ENCODE data around the gene DNAJC1. TPM values are rescaled to one million over a fixed set of nuclear protein-coding genes. Genes with fewer than 3 reads are reported as not detected.

DNAJC1 gene
- total RNA-seq, 1 experiment from 2014 or later = 19.1 TPM

DNA sequence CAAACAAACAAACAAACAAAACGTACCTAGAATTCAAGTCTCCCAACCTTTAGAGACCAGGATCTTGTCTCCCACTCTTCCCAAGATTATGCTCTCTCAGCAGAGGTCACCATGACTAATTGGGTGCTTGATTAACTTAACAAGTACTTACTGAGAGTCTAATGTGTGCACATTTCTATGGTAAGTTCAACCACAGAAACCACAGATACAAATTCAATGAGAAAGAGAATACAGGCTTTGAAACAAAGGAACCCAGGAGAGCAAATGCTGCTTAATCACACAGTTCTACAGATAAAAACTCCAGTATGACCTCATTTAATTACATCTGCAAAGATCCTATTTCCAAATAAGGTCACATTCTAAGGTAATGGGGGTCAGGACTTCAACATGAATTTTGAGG is 142.8 kb downstream of the DNAJC1 start:
- no peaks in the 10 kb centered on the region for H3K79me2 ChIP-seq (ENCODE audit: low read depth)
- TF ChIP-seq, protein P1, sequence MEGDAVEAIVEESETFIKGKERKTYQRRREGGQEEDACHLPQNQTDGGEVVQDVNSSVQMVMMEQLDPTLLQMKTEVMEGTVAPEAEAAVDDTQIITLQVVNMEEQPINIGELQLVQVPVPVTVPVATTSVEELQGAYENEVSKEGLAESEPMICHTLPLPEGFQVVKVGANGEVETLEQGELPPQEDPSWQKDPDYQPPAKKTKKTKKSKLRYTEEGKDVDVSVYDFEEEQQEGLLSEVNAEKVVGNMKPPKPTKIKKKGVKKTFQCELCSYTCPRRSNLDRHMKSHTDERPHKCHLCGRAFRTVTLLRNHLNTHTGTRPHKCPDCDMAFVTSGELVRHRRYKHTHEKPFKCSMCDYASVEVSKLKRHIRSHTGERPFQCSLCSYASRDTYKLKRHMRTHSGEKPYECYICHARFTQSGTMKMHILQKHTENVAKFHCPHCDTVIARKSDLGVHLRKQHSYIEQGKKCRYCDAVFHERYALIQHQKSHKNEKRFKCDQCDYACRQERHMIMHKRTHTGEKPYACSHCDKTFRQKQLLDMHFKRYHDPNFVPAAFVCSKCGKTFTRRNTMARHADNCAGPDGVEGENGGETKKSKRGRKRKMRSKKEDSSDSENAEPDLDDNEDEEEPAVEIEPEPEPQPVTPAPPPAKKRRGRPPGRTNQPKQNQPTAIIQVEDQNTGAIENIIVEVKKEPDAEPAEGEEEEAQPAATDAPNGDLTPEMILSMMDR (conservative IDR thresholded peaks at IDR 0.05) = no peak
- no peak for TF ChIP-seq EZH2 (IDR thresholded peaks at IDR 0.05; ENCODE audit: low read depth)
- H4K20me1 ChIP-seq (ENCODE audit: insufficient read depth) = no peaks in the 10 kb centered on the region
- no peaks in the 10 kb centered on the region for H3K27me3 ChIP-seq (ENCODE audit: insufficient read depth, low read depth)
- POLR2A ChIA-PET (ENCODE audit: unreplicated experiment) = no interaction called here
- BruUV-seq (replicated peaks) = no TSS peak
- intact Hi-C loops (cut with micrococcal nuclease; ENCODE audit: unreplicated experiment) = no loop called here
- CTCF ChIA-PET = no interaction called here
- H3F3A ChIP-seq (ENCODE audit: insufficient read depth, low read depth) = no peaks in the 10 kb centered on the region
- no peak for DNase-seq
- no peaks in the 10 kb centered on the region for H3K9me2 ChIP-seq (ENCODE audit: insufficient read depth)
- H3K4me2 ChIP-seq = no peak overlapping the region
- no peaks in the 10 kb centered on the region for H3K9me3 ChIP-seq (ENCODE audit: insufficient read depth, low read depth)
- H3K4me3 ChIP-seq = no peak overlapping the region
- H3K36me3 ChIP-seq (ENCODE audit: low read depth) = no peaks in the 10 kb centered on the region
- no peaks in the 10 kb centered on the region for H3K4me1 ChIP-seq (replicated peaks; ENCODE audit: insufficient read depth)
- H2AFZ ChIP-seq = no peak overlapping the region
- no peak overlapping the region for H3K27ac ChIP-seq

DNA sequence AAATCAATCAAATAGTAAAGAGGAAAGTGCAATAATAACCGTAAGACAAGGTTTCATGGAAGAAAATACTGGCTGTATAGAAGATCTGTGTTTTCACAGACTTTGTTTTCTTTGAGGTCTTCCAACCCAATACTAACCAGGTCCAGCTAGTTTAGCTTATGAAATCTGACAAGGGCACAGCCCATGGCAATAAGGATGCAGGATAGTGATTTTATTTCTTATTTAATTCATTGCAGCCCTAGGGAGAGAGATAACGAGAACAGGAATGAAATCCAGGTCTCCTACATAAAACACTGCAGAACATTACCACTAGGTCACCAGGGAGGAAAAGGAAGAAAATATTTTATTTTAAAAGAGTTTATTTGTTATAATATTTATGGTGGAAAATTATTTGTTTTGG is 145.1 kb downstream of the DNAJC1 start:
- Histone ChIP-seq H3K4me3 (no peak overlapping the region), H4K20me1 (ENCODE audit: insufficient read depth) (no peaks in the 10 kb centered on the region), H3K36me3 (ENCODE audit: low read depth) (no peaks in the 10 kb centered on the region), H3F3A (ENCODE audit: insufficient read depth, low read depth) (no peaks in the 10 kb centered on the region), H3K9me2 (ENCODE audit: insufficient read depth) (no peaks in the 10 kb centered on the region), H2AFZ (no peak overlapping the region), H3K79me2 (ENCODE audit: low read depth) (no peaks in the 10 kb centered on the region), H3K4me1 (replicated peaks; ENCODE audit: insufficient read depth) (no peaks in the 10 kb centered on the region), H3K27ac (no peak overlapping the region), H3K9me3 (ENCODE audit: insufficient read depth, low read depth) (no peaks in the 10 kb centered on the region), H3K27me3 (ENCODE audit: insufficient read depth, low read depth) (no peaks in the 10 kb centered on the region), H3K4me2 (no peak overlapping the region)
- TF ChIP-seq, protein P1 (conservative IDR thresholded peaks at IDR 0.05) = no peak
- no peak for TF ChIP-seq EZH2 (IDR thresholded peaks at IDR 0.05; ENCODE audit: low read depth)
- CTCF ChIA-PET = no interaction called here
- no peak for DNase-seq
- BruUV-seq (replicated peaks) = no TSS peak
- POLR2A ChIA-PET (ENCODE audit: unreplicated experiment) = no interaction called here
- intact Hi-C loops (cut with micrococcal nuclease; ENCODE audit: unreplicated experiment) = no loop called here

DNA sequence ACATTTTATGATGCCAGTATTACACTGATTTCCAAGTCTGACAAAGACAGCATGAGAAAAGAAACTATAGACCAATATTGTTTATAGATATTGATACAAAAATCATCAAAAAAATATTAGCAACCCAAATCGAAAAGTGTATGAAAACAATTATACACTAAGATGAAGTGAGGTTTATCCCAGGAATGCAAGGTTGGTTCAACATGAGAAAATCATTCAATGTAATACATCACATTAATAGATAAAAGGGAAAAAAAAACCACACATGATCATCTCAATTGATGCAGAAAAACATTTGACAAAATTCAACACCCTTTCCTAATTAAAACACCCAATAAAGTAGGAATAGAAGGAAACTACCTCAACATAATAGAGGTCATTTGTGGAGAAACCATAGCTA is 153.9 kb downstream of the DNAJC1 start:
- Histone ChIP-seq H2AFZ (no peak overlapping the region), H3K36me3 (ENCODE audit: low read depth) (no peaks in the 10 kb centered on the region), H3F3A (ENCODE audit: insufficient read depth, low read depth) (no peaks in the 10 kb centered on the region), H3K27me3 (ENCODE audit: insufficient read depth, low read depth) (no peaks in the 10 kb centered on the region), H3K79me2 (ENCODE audit: low read depth) (no peaks in the 10 kb centered on the region), H3K27ac (no peak overlapping the region), H4K20me1 (ENCODE audit: insufficient read depth) (no peaks in the 10 kb centered on the region), H3K4me3 (no peak overlapping the region), H3K9me2 (ENCODE audit: insufficient read depth) (no peaks in the 10 kb centered on the region), H3K9me3 (ENCODE audit: insufficient read depth, low read depth) (no peaks in the 10 kb centered on the region), H3K4me2 (no peak overlapping the region), H3K4me1 (replicated peaks; ENCODE audit: insufficient read depth) (no peaks in the 10 kb centered on the region)
- TF ChIP-seq EZH2 (IDR thresholded peaks at IDR 0.05; ENCODE audit: low read depth) = no peak
- TF ChIP-seq, protein P1 (conservative IDR thresholded peaks at IDR 0.05) = no peak
- ChIA-PET POLR2A (ENCODE audit: unreplicated experiment) (no interaction called here), CTCF (interaction anchor here (0.6 kb wide), 1 partner anchor 27 kb away, joined by 10 read pairs; no protein-coding TSS in a partner anchor)
- intact Hi-C loops (cut with micrococcal nuclease; ENCODE audit: unreplicated experiment) = no loop called here
- no TSS peak for BruUV-seq (replicated peaks)
- no peak for DNase-seq
